ENCODE results near the gene MAP1LC3A. TPM values are rescaled to one million over a fixed set of nuclear protein-coding genes. Genes with fewer than 3 reads are reported as not detected.
A peak's percentile ranks its signal among the peaks of the same experiment; 100 is the strongest.

Gene MAP1LC3A
- total RNA-seq, 1 donor from 2014 or later, result 83.9 TPM

- Mint-ChIP-seq H3K27me3 (no peaks in the 10 kb centered on the region), H3K9me3 (no peaks in the 10 kb centered on the region), H3K27ac (no peak overlapping the region), H3K36me3 (peaks cover 40% of the 10 kb centered on the region), H3K4me1 (ENCODE audit: unreplicated experiment) (peaks cover 26% of the 10 kb centered on the region), H3K4me3 (no peak overlapping the region)
- TF ChIP-seq CTCF (conservative IDR thresholded peaks at IDR 0.05), result no peak
- DNase-seq (ENCODE audit: extremely low spot score, unreplicated experiment), result peak; percentile 32
These were observed 16.3 kb downstream of the MAP1LC3A start for GRCh38 chr20:34574861-34575260.

- peaks cover 40% of the 10 kb centered on the region for H3K36me3 Mint-ChIP-seq
- no peaks in the 10 kb centered on the region for H3K9me3 Mint-ChIP-seq
- H3K4me3 Mint-ChIP-seq, result no peak overlapping the region
- no peaks in the 10 kb centered on the region for H3K27me3 Mint-ChIP-seq
- DNase-seq (ENCODE audit: extremely low spot score, unreplicated experiment), result peak; percentile 47
- peaks cover 23% of the 10 kb centered on the region for H3K4me1 Mint-ChIP-seq (ENCODE audit: unreplicated experiment)
- H3K27ac Mint-ChIP-seq, result no peak overlapping the region
- no peak for TF ChIP-seq CTCF (conservative IDR thresholded peaks at IDR 0.05)
These were observed 16.8 kb downstream of the MAP1LC3A start for GRCh38 chr20:34575271-34575670.

GRCh38 chr20:34575756-34576155, 17.2 kb downstream of the MAP1LC3A start:
- H3K4me1 Mint-ChIP-seq (ENCODE audit: unreplicated experiment), result peaks cover 20% of the 10 kb centered on the region
- peaks cover 40% of the 10 kb centered on the region for H3K36me3 Mint-ChIP-seq
- H3K9me3 Mint-ChIP-seq, result no peaks in the 10 kb centered on the region
- no peak overlapping the region for H3K27ac Mint-ChIP-seq
- no peaks in the 10 kb centered on the region for H3K27me3 Mint-ChIP-seq
- DNase-seq (ENCODE audit: extremely low spot score, unreplicated experiment), result no peak
- no peak for TF ChIP-seq CTCF (conservative IDR thresholded peaks at IDR 0.05)
- no peak overlapping the region for H3K4me3 Mint-ChIP-seq

GRCh38 chr20:34577061-34577460, 18.5 kb downstream of the MAP1LC3A start:
- Mint-ChIP-seq H3K27me3 (no peaks in the 10 kb centered on the region), H3K4me1 (ENCODE audit: unreplicated experiment) (peaks cover 23% of the 10 kb centered on the region), H3K27ac (no peak overlapping the region), H3K4me3 (no peak overlapping the region), H3K9me3 (no peaks in the 10 kb centered on the region), H3K36me3 (peaks cover 35% of the 10 kb centered on the region)
- no peak for TF ChIP-seq CTCF (conservative IDR thresholded peaks at IDR 0.05)
- DNase-seq (ENCODE audit: extremely low spot score, unreplicated experiment), result no peak

- Mint-ChIP-seq H3K27ac (peak overlapping the region; percentile 89), H3K9me3 (no peaks in the 10 kb centered on the region), H3K4me1 (ENCODE audit: unreplicated experiment) (peaks cover 28% of the 10 kb centered on the region), H3K27me3 (no peaks in the 10 kb centered on the region), H3K4me3 (no peak overlapping the region), H3K36me3 (peaks cover 35% of the 10 kb centered on the region)
- no peak for DNase-seq (ENCODE audit: extremely low spot score, unreplicated experiment)
- no peak for TF ChIP-seq CTCF (conservative IDR thresholded peaks at IDR 0.05)
These were observed 19.5 kb downstream of the MAP1LC3A start for GRCh38 chr20:34578025-34578424.

GRCh38 chr20:34578521-34578920, 20.0 kb downstream of the MAP1LC3A start:
- Mint-ChIP-seq H3K27ac (peak overlapping the region; percentile 89), H3K4me3 (no peak overlapping the region), H3K27me3 (no peaks in the 10 kb centered on the region), H3K9me3 (no peaks in the 10 kb centered on the region), H3K4me1 (ENCODE audit: unreplicated experiment) (peaks cover 28% of the 10 kb centered on the region), H3K36me3 (peaks cover 32% of the 10 kb centered on the region)
- no peak for TF ChIP-seq CTCF (conservative IDR thresholded peaks at IDR 0.05)
- DNase-seq (ENCODE audit: extremely low spot score, unreplicated experiment), result peak; percentile 49

Data from type B pancreatic cell (in vitro differentiated cells).